Astrocyte (in vitro differentiated cells and primary cell): ENCODE results near the gene ZNF775. TPM values are rescaled to one million over a fixed set of nuclear protein-coding genes. Genes with fewer than 3 reads are reported as not detected.

Experiments
- DNase-seq: peaks from one replicate; pipeline ENCODE4 v3.0.0-alpha.2; 2010; ENCODE audit warnings: low read depth
- FAIRE-seq: peaks from 2 replicates; lab custom pipeline; 2011; peaks lifted over from hg19 to GRCh38; lab: Jason Lieb, UNC
- H2AFZ ChIP-seq: 2 replicates; pipeline ENCODE4 v1.6.0; 2012; ENCODE audit warnings: low read depth, low read length, inconsistent platforms
- H3K27ac ChIP-seq: 2 replicates; pipeline ENCODE4 v1.5.1; 2011; ENCODE audit warnings: low read depth, low read length, inconsistent platforms
- H3K27me3 ChIP-seq: 2 replicates; pipeline ENCODE4 v1.6.0; 2011; ENCODE audit warnings: low read length, inconsistent platforms; ENCODE audit not compliant: insufficient read depth
- H3K36me3 ChIP-seq: 2 replicates; pipeline ENCODE4 v1.5.1; 2011; ENCODE audit warnings: low read length, inconsistent platforms; ENCODE audit not compliant: insufficient read depth
- H3K4me1 ChIP-seq: 2 replicates; pipeline ENCODE4 v1.5.1; 2011; ENCODE audit warnings: low read length, inconsistent platforms; ENCODE audit not compliant: insufficient read depth
- H3K4me2 ChIP-seq: 2 replicates; pipeline ENCODE4 v1.6.0; 2012; ENCODE audit warnings: low read length, inconsistent platforms
- H3K4me3 ChIP-seq: 2 replicates; pipeline ENCODE4 v1.5.1; 2011; ENCODE audit warnings: low read depth, mild to moderate bottlenecking, low read length, inconsistent platforms; ENCODE audit not compliant: insufficient read depth
- H3K79me2 ChIP-seq: 2 replicates; pipeline ENCODE4 v1.6.0; 2012; ENCODE audit warnings: mild to moderate bottlenecking, low read length, inconsistent platforms; ENCODE audit not compliant: insufficient read depth
- H3K9ac ChIP-seq: 2 replicates; pipeline ENCODE4 v1.6.0; 2012; ENCODE audit warnings: mild to moderate bottlenecking, low read length, inconsistent platforms
- H3K9me3 ChIP-seq: 2 replicates; pipeline ENCODE4 v1.5.1; 2012; ENCODE audit warnings: low read depth, mild to moderate bottlenecking, low read length, inconsistent platforms; ENCODE audit not compliant: insufficient read depth
- H4K20me1 ChIP-seq: 2 replicates; pipeline ENCODE4 v1.6.0; 2012; ENCODE audit warnings: low read length, inconsistent platforms; ENCODE audit not compliant: insufficient read depth
- H3K27ac Mint-ChIP-seq: one replicate; pipeline ENCODE4 v1.8.0; 2021; ENCODE audit warnings: mild to moderate bottlenecking, mixed read lengths; ENCODE audit not compliant: unreplicated experiment
- H3K27me3 Mint-ChIP-seq: one replicate; pipeline ENCODE4 v1.8.0; 2021; ENCODE audit warnings: low read depth, mixed read lengths; ENCODE audit not compliant: unreplicated experiment
- H3K36me3 Mint-ChIP-seq: one replicate; pipeline ENCODE4 v1.8.0; 2021; ENCODE audit warnings: low read depth, mixed read lengths; ENCODE audit not compliant: unreplicated experiment
- H3K4me1 Mint-ChIP-seq: one replicate; pipeline ENCODE4 v1.8.0; 2021; ENCODE audit warnings: low read depth, mixed read lengths; ENCODE audit not compliant: unreplicated experiment
- H3K4me3 Mint-ChIP-seq: one replicate; pipeline ENCODE4 v1.8.0; 2021; ENCODE audit warnings: mild to moderate bottlenecking, moderate library complexity, mixed read lengths; ENCODE audit not compliant: unreplicated experiment
- H3K9me3 Mint-ChIP-seq: one replicate; pipeline ENCODE4 v1.8.0; 2021; ENCODE audit warnings: mild to moderate bottlenecking, mixed read lengths; ENCODE audit not compliant: unreplicated experiment
- CTCF ChIP-seq: IDR thresholded peaks from 2 replicates; pipeline ENCODE4 v1.5.1; 2011; ENCODE audit warnings: low read depth, mild to moderate bottlenecking, inconsistent platforms, low read length, moderate library complexity; ENCODE audit not compliant: insufficient read depth
- EZH2 ChIP-seq: IDR thresholded peaks from 2 replicates; pipeline ENCODE4 v1.6.1; 2012; ENCODE audit warnings: mild to moderate bottlenecking, low read length, inconsistent platforms; ENCODE audit not compliant: insufficient read depth
- total RNA-seq: library from RNA; stranded (reverse); gene quantifications from 2 replicates; pipeline ENCODE4 v1.2.1, GENCODE V29; 2021

Gene ZNF775
- total RNA-seq, 1 donor from 2014 or later: 6.5 TPM

DNA sequence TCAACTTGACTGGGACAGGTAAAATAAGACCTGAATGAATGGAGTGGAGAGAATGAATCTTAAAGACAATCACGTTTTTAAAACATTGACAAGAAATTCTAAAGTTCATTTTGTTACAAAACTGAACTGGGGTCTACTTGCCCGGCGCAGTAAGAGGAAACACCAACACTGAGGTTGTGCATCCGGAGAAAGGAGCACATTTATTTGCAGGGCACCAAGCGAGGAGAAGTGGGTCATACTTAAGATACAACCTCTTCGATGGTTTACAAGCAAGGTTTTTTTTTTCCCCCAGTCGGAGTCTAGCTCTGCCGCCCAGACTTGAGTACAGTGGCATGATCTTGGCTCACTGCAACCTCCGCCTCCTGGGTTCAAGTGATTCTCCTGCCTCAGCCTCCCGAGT lies 13.9 kb upstream of the ZNF775 start:
- Mint-ChIP-seq H3K27me3 (peaks cover 3% of the 10 kb centered on the region), H3K4me1 (peaks cover 13% of the 10 kb centered on the region), H3K4me3 (no peak overlapping the region), H3K36me3 (no peaks in the 10 kb centered on the region), H3K9me3 (no peaks in the 10 kb centered on the region), H3K27ac (no peak overlapping the region)
- no peak overlapping the region for H3K4me2 ChIP-seq
- no peak overlapping the region for H3K27ac ChIP-seq
- H4K20me1 ChIP-seq: peaks cover 1% of the 10 kb centered on the region
- H3K36me3 ChIP-seq: no peaks in the 10 kb centered on the region
- H3K9ac ChIP-seq: no peak overlapping the region
- no peak for DNase-seq
- H3K9me3 ChIP-seq: no peaks in the 10 kb centered on the region
- no peak overlapping the region for H3K4me3 ChIP-seq
- no peak overlapping the region for H2AFZ ChIP-seq
- H3K79me2 ChIP-seq: peaks cover 13% of the 10 kb centered on the region
- H3K4me1 ChIP-seq: peaks cover 15% of the 10 kb centered on the region
- no peak for TF ChIP-seq CTCF
- TF ChIP-seq EZH2: no peak
- no peaks in the 10 kb centered on the region for H3K27me3 ChIP-seq
- no peak for FAIRE-seq

DNA sequence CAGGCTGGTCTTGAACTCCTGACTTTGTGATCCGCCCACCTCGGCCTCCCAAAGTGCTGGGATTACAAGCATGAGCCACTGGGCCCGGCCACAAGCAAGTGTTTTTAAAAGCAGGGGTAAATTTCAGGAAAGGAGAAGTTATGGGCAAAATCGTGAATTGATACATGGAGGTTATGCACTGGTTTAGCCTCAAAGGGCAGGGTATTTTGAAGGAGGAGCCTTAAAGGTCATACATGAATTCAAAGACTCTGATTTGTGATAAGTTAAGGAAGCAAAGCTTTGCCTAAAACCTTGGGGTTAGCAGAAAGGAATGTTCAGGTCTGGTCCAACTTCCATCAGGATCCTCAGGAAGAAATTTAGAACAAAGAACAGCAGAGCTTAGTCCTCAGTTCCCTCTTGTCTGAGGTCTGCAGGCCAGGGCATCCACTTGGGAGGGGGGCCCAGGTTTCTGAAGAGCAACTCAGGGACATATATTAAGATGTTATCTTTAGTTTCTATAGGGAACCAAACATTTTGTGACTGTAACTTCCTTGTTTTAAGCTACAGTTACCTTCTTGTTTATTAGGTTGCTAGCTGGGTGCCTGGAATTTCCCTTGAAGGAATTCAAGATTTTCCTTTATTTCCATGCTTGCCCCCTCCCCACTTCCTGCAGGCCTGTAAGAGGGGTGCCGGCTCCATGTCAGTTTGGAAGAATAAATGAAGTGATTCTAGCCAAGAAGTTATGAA lies 13.3 kb upstream of the ZNF775 start:
- Mint-ChIP-seq H3K9me3 (no peaks in the 10 kb centered on the region), H3K27me3 (peaks cover 3% of the 10 kb centered on the region), H3K4me3 (no peak overlapping the region), H3K27ac (peak overlapping the region; percentile 58), H3K36me3 (no peaks in the 10 kb centered on the region), H3K4me1 (peaks cover 19% of the 10 kb centered on the region)
- TF ChIP-seq EZH2: no peak
- no peak for TF ChIP-seq CTCF
- Histone ChIP-seq H3K9me3 (no peaks in the 10 kb centered on the region), H3K36me3 (no peaks in the 10 kb centered on the region), H4K20me1 (peaks cover 6% of the 10 kb centered on the region), H3K4me3 (no peak overlapping the region), H3K4me2 (no peak overlapping the region), H3K27ac (no peak overlapping the region), H3K4me1 (peaks cover 21% of the 10 kb centered on the region), H3K9ac (no peak overlapping the region), H3K79me2 (peaks cover 18% of the 10 kb centered on the region), H2AFZ (no peak overlapping the region), H3K27me3 (no peaks in the 10 kb centered on the region)
- no peak for FAIRE-seq
- DNase-seq: no peak

GRCh38 chr7:150367677-150368095 lies 11.4 kb upstream of the ZNF775 start:
- no peak overlapping the region for H3K27ac ChIP-seq
- H3K79me2 ChIP-seq: peaks cover 25% of the 10 kb centered on the region
- peak overlapping the region; percentile 74 for H3K4me3 ChIP-seq
- no peak for FAIRE-seq
- Mint-ChIP-seq H3K27me3 (peaks cover 3% of the 10 kb centered on the region), H3K9me3 (no peaks in the 10 kb centered on the region), H3K36me3 (no peaks in the 10 kb centered on the region), H3K27ac (peak overlapping the region; percentile 62), H3K4me3 (peak overlapping the region; percentile 79), H3K4me1 (peaks cover 13% of the 10 kb centered on the region)
- H3K4me1 ChIP-seq: peaks cover 29% of the 10 kb centered on the region
- no peaks in the 10 kb centered on the region for H3K9me3 ChIP-seq
- peak; percentile 36 for DNase-seq
- peak overlapping the region; percentile 83 for H3K4me2 ChIP-seq
- no peak for TF ChIP-seq EZH2
- H4K20me1 ChIP-seq: peaks cover 6% of the 10 kb centered on the region
- peak overlapping the region; percentile 87 for H3K9ac ChIP-seq
- H2AFZ ChIP-seq: peak overlapping the region; percentile 84
- H3K36me3 ChIP-seq: no peaks in the 10 kb centered on the region
- no peaks in the 10 kb centered on the region for H3K27me3 ChIP-seq
